H9 (cell line): ENCODE data around the gene TADA2A. TPM values are rescaled to one million over a fixed set of nuclear protein-coding genes. Genes with fewer than 3 reads are reported as not detected.

Experiments
- DNase-seq: peaks from one replicate; pipeline ENCODE4 v3.0.0-alpha.2; 2017
- H2AFZ ChIP-seq: one replicate; pipeline ENCODE4 v1.6.1; 2013; ENCODE audit warnings: mild to moderate bottlenecking, low read length, control low read depth, moderate library complexity
- H2AK5ac ChIP-seq: 2 replicates; pipeline ENCODE4 v1.6.1; 2013; ENCODE audit warnings: low read length, control low read depth, mixed read lengths; ENCODE audit not compliant: insufficient read length
- H2BK120ac ChIP-seq: one replicate; pipeline ENCODE4 v1.6.1; 2013; ENCODE audit warnings: low read depth, mild to moderate bottlenecking, low read length, control low read depth, inconsistent platforms; ENCODE audit not compliant: poor library complexity, severe bottlenecking
- H2BK12ac ChIP-seq: 2 replicates; pipeline ENCODE4 v1.6.1; 2013; ENCODE audit warnings: low read length, control low read depth, mixed read lengths, low read depth; ENCODE audit not compliant: insufficient read length
- H2BK15ac ChIP-seq: 2 replicates; pipeline ENCODE4 v1.6.1; 2013; ENCODE audit warnings: low read depth, low read length, control low read depth
- H2BK20ac ChIP-seq: one replicate; pipeline ENCODE4 v1.6.1; 2013; ENCODE audit warnings: low read depth, mild to moderate bottlenecking, low read length, control low read depth, inconsistent platforms; ENCODE audit not compliant: poor library complexity, severe bottlenecking
- H2BK5ac ChIP-seq: 2 replicates; pipeline ENCODE4 v1.6.1; 2013; ENCODE audit warnings: low read length, control low read depth, mixed read lengths; ENCODE audit not compliant: insufficient read length
- H3K14ac ChIP-seq: 2 replicates; pipeline ENCODE4 v1.6.1; 2013; ENCODE audit warnings: low read length, control low read depth; ENCODE audit not compliant: insufficient read depth
- H3K18ac ChIP-seq: 2 replicates; pipeline ENCODE4 v1.6.1; 2013; ENCODE audit warnings: low read depth, mild to moderate bottlenecking, mixed read lengths, low read length, control low read depth; ENCODE audit not compliant: insufficient read length
- H3K23ac ChIP-seq: 2 replicates; pipeline ENCODE4 v1.6.1; 2013; ENCODE audit warnings: low read length, control low read depth, mixed read lengths, low read depth; ENCODE audit not compliant: insufficient read length
- H3K23me2 ChIP-seq: 2 replicates; pipeline ENCODE4 v1.6.1; 2013; ENCODE audit warnings: low read depth, mild to moderate bottlenecking, mixed read lengths, low read length, control low read depth; ENCODE audit not compliant: insufficient read length, poor library complexity, severe bottlenecking
- H3K27ac ChIP-seq: 2 replicates; pipeline ENCODE4 v1.5.1; 2013; ENCODE audit warnings: low read length, control low read depth, mixed read lengths, low read depth; ENCODE audit not compliant: insufficient read length
- H3K27me3 ChIP-seq: 2 replicates; pipeline ENCODE4 v1.6.1; 2013; ENCODE audit warnings: low read length, control low read depth, inconsistent platforms; ENCODE audit not compliant: insufficient read depth
- H3K4ac ChIP-seq: 2 replicates; pipeline ENCODE4 v1.6.1; 2013; ENCODE audit warnings: low read depth, mild to moderate bottlenecking, control low read depth, inconsistent platforms, low read length, moderate library complexity
- H3K4me1 ChIP-seq: 2 replicates; pipeline ENCODE4 v1.6.1; 2013; ENCODE audit warnings: low read length, control low read depth, inconsistent platforms; ENCODE audit not compliant: insufficient read depth
- H3K4me2 ChIP-seq: 2 replicates; pipeline ENCODE4 v1.6.1; 2013; ENCODE audit warnings: low read length, control low read depth, mixed read lengths; ENCODE audit not compliant: insufficient read length, insufficient read depth
- H3K56ac ChIP-seq: 2 replicates; pipeline ENCODE4 v1.6.1; 2013; ENCODE audit warnings: low read depth, mild to moderate bottlenecking, mixed read lengths, low read length, control low read depth; ENCODE audit not compliant: insufficient read length
- H3K79me1 ChIP-seq: 2 replicates; pipeline ENCODE4 v1.6.1; 2013; ENCODE audit warnings: low read depth, mild to moderate bottlenecking, moderate library complexity, low read length, control low read depth, inconsistent platforms; ENCODE audit not compliant: insufficient read depth, poor library complexity, severe bottlenecking
- H3K79me2 ChIP-seq: 2 replicates; pipeline ENCODE4 v1.6.1; 2013; ENCODE audit warnings: low read length, control low read depth, inconsistent platforms; ENCODE audit not compliant: insufficient read depth
- H3K9ac ChIP-seq: 2 replicates; pipeline ENCODE4 v1.6.1; 2013; ENCODE audit warnings: low read length, control low read depth, mixed read lengths; ENCODE audit not compliant: insufficient read length; ENCODE audit errors: extremely low read depth
- H3K9me3 ChIP-seq: one replicate; pipeline ENCODE4 v1.6.1; 2013; ENCODE audit warnings: low read depth, low read length, inconsistent platforms; ENCODE audit not compliant: control insufficient read depth
- H3T11ph ChIP-seq: one replicate; pipeline ENCODE4 v1.6.1; 2013; ENCODE audit warnings: mild to moderate bottlenecking, low read length, control low read depth, inconsistent platforms
- H4K20me1 ChIP-seq: one replicate; pipeline ENCODE4 v1.6.1; 2013; ENCODE audit not compliant: control insufficient read depth, insufficient read length, insufficient read depth
- H4K5ac ChIP-seq: 2 replicates; pipeline ENCODE4 v1.6.1; 2013; ENCODE audit warnings: low read depth, mild to moderate bottlenecking, mixed read lengths, low read length, control low read depth; ENCODE audit not compliant: insufficient read length
- H4K8ac ChIP-seq: replicated peaks from 2 replicates; pipeline ENCODE4 v1.6.1; 2013; ENCODE audit warnings: low read length, control low read depth, mixed read lengths, low read depth; ENCODE audit not compliant: insufficient read length
- H4K91ac ChIP-seq: 2 replicates; pipeline ENCODE4 v1.6.1; 2013; ENCODE audit warnings: low read depth, mild to moderate bottlenecking, moderate library complexity, mixed read lengths, low read length, control low read depth; ENCODE audit not compliant: insufficient read length
- H3K27ac Mint-ChIP-seq, 3 experiments: 2 replicates in 2 of 3; 3 replicates in 1 of 3; pipeline ENCODE4 v1.8.0; 2020 to 2021; ENCODE audit warnings: mixed read lengths in 3 of 3, mild to moderate bottlenecking in 1 of 3, moderate library complexity in 1 of 3
- H3K27me3 Mint-ChIP-seq: 2 replicates; pipeline ENCODE4 v1.8.0; 2021; ENCODE audit warnings: low read depth, mild to moderate bottlenecking, moderate library complexity, mixed read lengths
- H3K36me3 Mint-ChIP-seq, 3 experiments: 2 replicates in 2 of 3; 3 replicates in 1 of 3; pipeline ENCODE4 v1.8.0; 2020 to 2021; ENCODE audit warnings: low read depth in 3 of 3, mixed read lengths in 3 of 3; ENCODE audit not compliant: insufficient read depth in 1 of 3
- H3K4me1 Mint-ChIP-seq, 2 experiments: 2 replicates each; pipeline ENCODE4 v1.8.0; 2020; ENCODE audit warnings: mixed read lengths in 2 of 2
- H3K4me3 Mint-ChIP-seq, 2 experiments: 2 replicates in 1 of 2; 3 replicates in 1 of 2; pipeline ENCODE4 v1.8.0; 2020 to 2021; ENCODE audit warnings: mild to moderate bottlenecking in 2 of 2, mixed read lengths in 2 of 2, moderate library complexity in 1 of 2
- H3K9me3 Mint-ChIP-seq, 2 experiments: 2 replicates in 1 of 2; 3 replicates in 1 of 2; pipeline ENCODE4 v1.8.0; 2020; ENCODE audit warnings: mild to moderate bottlenecking in 2 of 2, mixed read lengths in 2 of 2, moderate library complexity in 1 of 2
- WGBS: extraction: QIAGEN DNeasy Blood & Tissue Kit; methylation state at CpG from one replicate; pipeline ENCODE4 v1.1.7; 2013; ENCODE audit warnings: missing lambda C conversion rate, low lambda C conversion rate, mixed read lengths; ENCODE audit not compliant: insufficient read length; ENCODE audit errors: extremely low coverage; 5-methylcytosine and 5-hydroxymethylcytosine counted together
- total RNA-seq: library from RNA; stranded (reverse); gene quantifications from 2 replicates; pipeline ENCODE4 v1.2.1, GENCODE V29; 2021
- TF ChIP-seq, protein P1 (sequence below): fragments of 200-600 bp; sonication (generic); conservative IDR thresholded peaks from 3 replicates; pipeline ENCODE4 v1.8.0; 2021; ENCODE audit warnings: antibody characterized with exemption, mild to moderate bottlenecking

The TADA2A gene
- total RNA-seq, 1 experiment from 2014 or later, result 20.9 TPM

DNA sequence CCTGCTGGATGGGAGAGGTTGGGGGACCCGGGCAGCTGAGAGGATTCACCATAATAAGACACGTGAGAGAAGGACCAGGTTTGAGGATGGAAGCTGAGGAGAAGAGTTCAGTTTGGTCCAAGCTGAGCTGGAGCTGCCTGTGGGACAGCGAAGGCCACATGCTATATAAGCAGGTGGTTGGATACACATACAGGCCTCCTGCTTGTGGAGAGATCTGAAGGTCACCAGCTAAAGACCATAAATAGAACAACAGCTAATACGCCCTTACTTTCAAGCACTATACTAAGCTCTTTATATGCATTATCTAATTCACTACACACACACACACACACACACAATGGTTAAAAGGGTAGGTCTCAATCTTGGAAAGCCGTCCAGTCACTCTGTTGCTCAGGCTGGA, 115.1 kb downstream of the TADA2A start:
- no peak overlapping the region for H2AK5ac ChIP-seq
- H2BK12ac ChIP-seq, result no peak overlapping the region
- H3K4me1 ChIP-seq, result no peaks in the 10 kb centered on the region
- Mint-ChIP-seq H3K4me3 (no peak overlapping the region), H3K27ac (peak overlapping the region; percentile 2 to 65 (median 49); a peak in 4 of 7 replicates), H3K36me3 (peaks cover 3 to 42% (median 31%) of the 10 kb centered on the region in 3 experiments; a peak in 6 of 7 replicates), H3K4me1 (no peaks in the 10 kb centered on the region), H3K9me3 (no peaks in the 10 kb centered on the region), H3K27me3 (no peaks in the 10 kb centered on the region)
- TF ChIP-seq, protein P1, sequence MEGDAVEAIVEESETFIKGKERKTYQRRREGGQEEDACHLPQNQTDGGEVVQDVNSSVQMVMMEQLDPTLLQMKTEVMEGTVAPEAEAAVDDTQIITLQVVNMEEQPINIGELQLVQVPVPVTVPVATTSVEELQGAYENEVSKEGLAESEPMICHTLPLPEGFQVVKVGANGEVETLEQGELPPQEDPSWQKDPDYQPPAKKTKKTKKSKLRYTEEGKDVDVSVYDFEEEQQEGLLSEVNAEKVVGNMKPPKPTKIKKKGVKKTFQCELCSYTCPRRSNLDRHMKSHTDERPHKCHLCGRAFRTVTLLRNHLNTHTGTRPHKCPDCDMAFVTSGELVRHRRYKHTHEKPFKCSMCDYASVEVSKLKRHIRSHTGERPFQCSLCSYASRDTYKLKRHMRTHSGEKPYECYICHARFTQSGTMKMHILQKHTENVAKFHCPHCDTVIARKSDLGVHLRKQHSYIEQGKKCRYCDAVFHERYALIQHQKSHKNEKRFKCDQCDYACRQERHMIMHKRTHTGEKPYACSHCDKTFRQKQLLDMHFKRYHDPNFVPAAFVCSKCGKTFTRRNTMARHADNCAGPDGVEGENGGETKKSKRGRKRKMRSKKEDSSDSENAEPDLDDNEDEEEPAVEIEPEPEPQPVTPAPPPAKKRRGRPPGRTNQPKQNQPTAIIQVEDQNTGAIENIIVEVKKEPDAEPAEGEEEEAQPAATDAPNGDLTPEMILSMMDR, result no peak
- no peak overlapping the region for H3K27ac ChIP-seq
- H3T11ph ChIP-seq, result no peak overlapping the region
- H3K9me3 ChIP-seq, result no peaks in the 10 kb centered on the region
- no peak overlapping the region for H3K4ac ChIP-seq
- H3K23ac ChIP-seq, result no peak overlapping the region
- H4K20me1 ChIP-seq, result no peaks in the 10 kb centered on the region
- no peaks in the 10 kb centered on the region for H3K79me1 ChIP-seq
- DNase-seq, result no peak
- H4K5ac ChIP-seq, result no peak overlapping the region
- no peak overlapping the region for H2AFZ ChIP-seq
- H3K9ac ChIP-seq, result no peak overlapping the region
- H3K56ac ChIP-seq, result no peak overlapping the region
- no peaks in the 10 kb centered on the region for H3K27me3 ChIP-seq
- H3K4me2 ChIP-seq, result no peak overlapping the region
- WGBS, result no CpG with 5 or more reads among the region's 5 CpGs
- H4K8ac ChIP-seq, result no peak overlapping the region
- H2BK5ac ChIP-seq, result no peak overlapping the region
- no peak overlapping the region for H2BK20ac ChIP-seq
- H4K91ac ChIP-seq, result no peak overlapping the region
- H2BK15ac ChIP-seq, result no peak overlapping the region
- no peak overlapping the region for H3K18ac ChIP-seq
- no peak overlapping the region; the same call in 1 of the 2 replicates for H3K14ac ChIP-seq
- H2BK120ac ChIP-seq, result no peak overlapping the region
- no peaks in the 10 kb centered on the region for H3K79me2 ChIP-seq
- H3K23me2 ChIP-seq, result no peaks in the 10 kb centered on the region
